ENCODE measurements around the gene LRCH4.

GRCh38 chr7:100561491-100562194, 24.3 kb downstream of the LRCH4 start:
- TF ChIP-seq, protein P1, sequence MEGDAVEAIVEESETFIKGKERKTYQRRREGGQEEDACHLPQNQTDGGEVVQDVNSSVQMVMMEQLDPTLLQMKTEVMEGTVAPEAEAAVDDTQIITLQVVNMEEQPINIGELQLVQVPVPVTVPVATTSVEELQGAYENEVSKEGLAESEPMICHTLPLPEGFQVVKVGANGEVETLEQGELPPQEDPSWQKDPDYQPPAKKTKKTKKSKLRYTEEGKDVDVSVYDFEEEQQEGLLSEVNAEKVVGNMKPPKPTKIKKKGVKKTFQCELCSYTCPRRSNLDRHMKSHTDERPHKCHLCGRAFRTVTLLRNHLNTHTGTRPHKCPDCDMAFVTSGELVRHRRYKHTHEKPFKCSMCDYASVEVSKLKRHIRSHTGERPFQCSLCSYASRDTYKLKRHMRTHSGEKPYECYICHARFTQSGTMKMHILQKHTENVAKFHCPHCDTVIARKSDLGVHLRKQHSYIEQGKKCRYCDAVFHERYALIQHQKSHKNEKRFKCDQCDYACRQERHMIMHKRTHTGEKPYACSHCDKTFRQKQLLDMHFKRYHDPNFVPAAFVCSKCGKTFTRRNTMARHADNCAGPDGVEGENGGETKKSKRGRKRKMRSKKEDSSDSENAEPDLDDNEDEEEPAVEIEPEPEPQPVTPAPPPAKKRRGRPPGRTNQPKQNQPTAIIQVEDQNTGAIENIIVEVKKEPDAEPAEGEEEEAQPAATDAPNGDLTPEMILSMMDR (IDR thresholded peaks at IDR 0.05; ENCODE audit: low read depth, low read length), result no peak
- no peak for TF ChIP-seq EZH2phosphoT487 (IDR thresholded peaks at IDR 0.05; ENCODE audit: low read depth)

All from OCI-LY3 (cell line).